Right cardiac atrium (tissue), 5 donors: Measurements from ENCODE around the gene GDF9. TPM values are rescaled to one million over a fixed set of nuclear protein-coding genes. Genes with fewer than 3 reads are reported as not detected.

ENCODE experiments used
- ATAC-seq, 2 donors: fragments of 200-7000 bp; cut with Tn5 transposase; one replicate each; pipeline versions ENCODE4 v1.8.0 to v1.9.1; 2020; ENCODE audit warnings: moderate library complexity in 2 of 2, mild to moderate bottlenecking in 1 of 2
- DNase-seq, 3 donors: peaks; one replicate each; pipeline ENCODE4 v3.0.0-alpha.2; 2020
- H3K27ac ChIP-seq: one replicate; pipeline ENCODE4 v1.5.1; 2013; ENCODE audit warnings: mild to moderate bottlenecking, low read length, control low read depth, moderate library complexity
- H3K27me3 ChIP-seq: one replicate; pipeline ENCODE4 v1.6.1; 2013; ENCODE audit not compliant: control insufficient read depth, insufficient read depth
- H3K4me1 ChIP-seq: one replicate; pipeline ENCODE4 v1.6.1; 2013; ENCODE audit warnings: low read length; ENCODE audit not compliant: control insufficient read depth, insufficient read depth
- H3K4me3 ChIP-seq: one replicate; pipeline ENCODE4 v1.5.1; 2013; ENCODE audit warnings: low read length, control low read depth
- H3K9me3 ChIP-seq: one replicate; pipeline ENCODE4 v1.6.1; 2013; ENCODE audit warnings: low read length; ENCODE audit not compliant: control insufficient read depth
- WGBS: extraction: QIAGEN DNeasy Blood & Tissue Kit; methylation state at CpG from one replicate; pipeline ENCODE4 v1.1.7; 2013; 5-methylcytosine and 5-hydroxymethylcytosine counted together
- intact Hi-C, 4 donors: fragments of 100-400 bp; cut with DNase I; formaldehyde crosslinking; loops; one replicate each; pipeline versions ENCODE4 v1.11.0 to v1.14.0; 2022 to 2023
- polyA plus RNA-seq: library from polyadenylated mRNA; stranded (reverse); fragments of 200-250 nt; gene quantifications from one replicate; pipeline ENCODE4 v1.2.3, GENCODE V29; 2013
- total RNA-seq, 4 donors: library from RNA; stranded (reverse); fragmentation: NEBNext Ultra II Directional; extraction: Animal tissue kit (Norgen Biotek cat#: 25700); gene quantifications; one replicate each; pipeline ENCODE4 v1.2.1, GENCODE V29; 2021
- donor health status: healthy with polysubstance abuse.
- donor health status: DM: no; HTN: yes; CAD: no.
- donor health status: DM: no; HTN: no; CAD: no.
- donor health status: DM: no; HTN: yes; CAD: no; lungs with severe emphysema.
- donor health status: DM: yes; HTN: yes; CAD: no.

GDF9 gene
- total and polyA plus RNA-seq, 5 donors, result 0.09 to 0.54 (median 0.16) TPM; not detected in 1

- no peak overlapping the region for H3K4me3 ChIP-seq
- no peak for ATAC-seq
- WGBS, result 98% methylated on average over 1 of the region's 1 CpG
- no peaks in the 10 kb centered on the region for H3K27me3 ChIP-seq
- H3K9me3 ChIP-seq, result no peaks in the 10 kb centered on the region
- intact Hi-C loops, result no loop called here
- H3K27ac ChIP-seq, result no peak overlapping the region
- DNase-seq, result no peak
- H3K4me1 ChIP-seq, result no peaks in the 10 kb centered on the region
These were observed 29.4 kb downstream of the GDF9 start for GRCh38 chr5:132836852-132837251.

DNA sequence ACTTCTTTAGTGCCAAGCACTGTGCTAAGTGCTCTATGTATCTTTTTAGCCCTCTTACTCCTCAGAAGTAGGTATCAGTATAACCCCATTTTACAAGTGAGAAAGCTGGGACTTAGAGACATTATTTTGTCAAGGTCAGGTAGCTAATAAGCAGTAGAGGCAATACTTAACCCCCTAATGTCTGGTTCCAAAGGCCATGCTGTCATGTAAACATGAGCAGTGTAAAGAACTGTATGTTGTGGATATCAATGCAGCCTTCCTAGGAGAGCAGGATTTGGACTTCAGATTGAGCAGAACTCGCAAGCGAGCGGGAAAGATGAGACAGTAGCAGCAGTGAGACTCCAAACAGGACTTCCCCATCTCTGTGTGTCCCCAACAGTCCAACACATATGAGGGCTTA is 32.2 kb downstream of the GDF9 start:
- Histone ChIP-seq H3K27me3 (no peaks in the 10 kb centered on the region), H3K4me3 (no peak overlapping the region), H3K4me1 (no peaks in the 10 kb centered on the region), H3K27ac (no peak overlapping the region), H3K9me3 (no peaks in the 10 kb centered on the region)
- intact Hi-C loops, result loop anchor here in 1 of 4 donors (5.0 kb wide), 1 partner anchor 48 kb away; no protein-coding TSS in a partner anchor
- DNase-seq, result no peak
- WGBS, result 95% methylated on average over 3 of the region's 3 CpGs
- no peak for ATAC-seq

DNA sequence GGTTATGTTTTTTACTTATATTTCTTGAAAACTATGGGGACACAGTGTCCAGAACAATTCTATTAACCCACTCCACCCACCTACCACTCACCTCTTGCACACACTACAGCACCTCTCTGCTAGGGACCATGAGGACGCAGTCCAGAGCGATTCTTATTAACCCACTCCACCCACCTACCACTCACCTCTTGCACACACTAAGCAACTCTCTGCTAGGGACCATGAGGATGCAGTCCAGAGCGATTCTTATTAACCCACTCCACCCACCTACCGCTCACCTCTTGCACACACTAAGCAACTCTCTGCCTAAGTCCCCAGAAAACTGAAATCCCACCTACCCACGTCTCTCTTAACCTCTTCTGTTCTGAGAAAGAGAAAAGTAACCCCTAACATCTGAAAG is 33.7 kb downstream of the GDF9 start:
- intact Hi-C loops, result loop anchor here in 1 of 4 donors (5.0 kb wide), 1 partner anchor 50 kb away; no protein-coding TSS in a partner anchor
- WGBS, result 88% methylated on average over 5 of the region's 5 CpGs
- ATAC-seq (no peak), DNase-seq (no peak)
- Histone ChIP-seq H3K4me3 (no peak overlapping the region), H3K27ac (no peak overlapping the region), H3K9me3 (no peaks in the 10 kb centered on the region), H3K4me1 (no peaks in the 10 kb centered on the region), H3K27me3 (no peaks in the 10 kb centered on the region)

- 82% methylated on average over 15 of the region's 15 CpGs for WGBS
- H3K4me1 ChIP-seq, result no peaks in the 10 kb centered on the region
- H3K27me3 ChIP-seq, result no peaks in the 10 kb centered on the region
- intact Hi-C loops, result loop anchor here in 1 of 4 donors (5.0 kb wide), 1 partner anchor 51 kb away; no protein-coding TSS in a partner anchor
- ATAC-seq (no peak), DNase-seq (no peak)
- H3K27ac ChIP-seq, result no peak overlapping the region
- H3K4me3 ChIP-seq, result peak overlapping the region; percentile 49
- no peaks in the 10 kb centered on the region for H3K9me3 ChIP-seq
These were observed 35.0 kb downstream of the GDF9 start for GRCh38 chr5:132831095-132831860.

DNA sequence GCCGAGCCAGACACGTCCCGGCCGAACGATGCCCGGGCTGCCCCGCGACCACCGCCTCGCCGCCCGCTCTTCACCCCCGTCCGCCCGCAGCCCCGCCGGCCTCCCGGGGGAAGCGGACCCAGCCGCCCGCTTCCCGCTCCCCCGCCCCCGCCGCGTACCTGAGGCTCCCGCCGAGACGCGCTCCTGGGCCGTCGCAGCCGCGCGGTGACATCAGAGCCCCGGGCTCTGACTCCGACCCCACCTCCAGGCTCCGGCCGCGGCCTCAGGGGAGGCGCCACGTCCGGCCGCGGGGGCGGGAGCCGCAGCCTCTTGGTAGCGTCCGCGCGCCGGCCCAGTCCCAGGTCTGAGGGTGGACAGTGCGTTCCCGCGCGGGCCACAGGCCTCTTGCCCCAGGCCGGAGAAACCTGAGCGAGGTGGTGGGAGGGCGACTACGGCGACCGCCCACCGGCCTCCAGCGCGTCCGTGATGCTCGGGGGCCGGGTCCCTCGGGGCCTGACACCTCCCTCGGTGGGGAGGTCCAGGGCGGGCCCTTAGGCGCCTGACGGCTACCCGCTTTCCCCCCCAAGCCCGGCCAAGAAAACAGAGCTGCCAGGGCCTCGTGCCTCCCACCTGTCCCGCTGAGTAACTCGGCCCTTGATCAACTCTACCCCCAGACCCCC is 35.7 kb downstream of the GDF9 start, which contains the start of gene SHROOM1:
TSS of gene SHROOM1 (minus strand) at position 212 of the 659 bp plus-strand sequence. CDS start 4,507 bp downstream, outside the sequence.
- Histone ChIP-seq H3K9me3 (no peaks in the 10 kb centered on the region), H3K4me1 (no peaks in the 10 kb centered on the region), H3K27ac (peak within 1 kb of the TSS; percentile 5), H3K4me3 (peak within 1 kb of the TSS; percentile 49), H3K27me3 (no peaks in the 10 kb centered on the region)
- DNase-seq (peak; percentile 74 to 88 (median 85)), ATAC-seq (peak; percentile 78 to 81)
- 6% methylated on average over 78 of the region's 78 CpGs for WGBS
- intact Hi-C loops, result loop anchor here in 1 of 4 donors (5.0 kb wide), 1 partner anchor 52 kb away; no protein-coding TSS in a partner anchor

DNA sequence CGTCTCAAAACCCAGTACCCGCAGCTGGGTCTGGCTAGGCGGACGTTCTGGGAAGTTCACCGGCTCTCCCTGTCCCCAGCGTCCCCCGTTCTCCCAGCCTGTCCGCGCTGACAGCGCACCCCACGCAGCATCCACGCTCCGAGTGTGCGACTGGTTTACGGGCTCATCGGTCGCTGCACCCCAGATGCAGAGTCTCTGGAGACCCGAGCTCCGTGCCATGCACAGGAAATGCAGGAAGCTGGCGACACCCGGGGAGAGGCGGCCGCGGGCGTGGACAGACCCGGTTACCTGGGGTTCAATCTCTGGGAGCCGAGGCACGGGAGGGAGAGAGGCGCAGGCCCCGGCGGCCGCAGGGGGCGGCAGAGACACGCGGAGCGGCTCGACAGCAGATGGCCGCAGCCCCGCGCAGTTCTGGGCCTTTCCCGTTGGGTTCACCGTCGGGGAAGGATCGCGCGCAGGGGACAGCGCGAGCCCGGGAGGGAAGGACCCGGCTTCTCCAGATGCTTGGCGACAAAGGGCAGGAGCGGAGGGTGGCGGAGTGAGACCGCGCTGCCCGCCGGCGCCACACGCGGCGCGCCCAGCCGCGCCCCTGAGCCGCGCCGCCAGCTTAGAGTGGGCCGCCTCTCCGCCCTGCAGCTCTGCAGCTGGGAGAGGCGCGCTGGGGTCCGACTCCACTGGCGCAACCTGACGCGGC is 36.4 kb downstream of the GDF9 start:
- intact Hi-C loops, result loop anchor here in 2 of 4 donors (5.0 to 10.0 kb wide), 3 partner anchors 52 to 445 kb away; no protein-coding TSS in a partner anchor
- H3K9me3 ChIP-seq, result no peaks in the 10 kb centered on the region
- 3% methylated on average over 75 of the region's 75 CpGs for WGBS
- H3K27ac ChIP-seq, result peak overlapping the region; percentile 5
- H3K4me3 ChIP-seq, result peak overlapping the region; percentile 49
- ATAC-seq, result peak; percentile 89 to 90
- H3K27me3 ChIP-seq, result no peaks in the 10 kb centered on the region
- no peaks in the 10 kb centered on the region for H3K4me1 ChIP-seq
- peak; percentile 81 to 92 (median 91) for DNase-seq

- ATAC-seq, result no peak
- intact Hi-C loops, result loop anchor here in 2 of 4 donors (10.0 kb wide), 2 partner anchors 304 to 444 kb away; no protein-coding TSS in a partner anchor
These were observed 37.3 kb downstream of the GDF9 start for GRCh38 chr5:132828846-132829494.

DNA sequence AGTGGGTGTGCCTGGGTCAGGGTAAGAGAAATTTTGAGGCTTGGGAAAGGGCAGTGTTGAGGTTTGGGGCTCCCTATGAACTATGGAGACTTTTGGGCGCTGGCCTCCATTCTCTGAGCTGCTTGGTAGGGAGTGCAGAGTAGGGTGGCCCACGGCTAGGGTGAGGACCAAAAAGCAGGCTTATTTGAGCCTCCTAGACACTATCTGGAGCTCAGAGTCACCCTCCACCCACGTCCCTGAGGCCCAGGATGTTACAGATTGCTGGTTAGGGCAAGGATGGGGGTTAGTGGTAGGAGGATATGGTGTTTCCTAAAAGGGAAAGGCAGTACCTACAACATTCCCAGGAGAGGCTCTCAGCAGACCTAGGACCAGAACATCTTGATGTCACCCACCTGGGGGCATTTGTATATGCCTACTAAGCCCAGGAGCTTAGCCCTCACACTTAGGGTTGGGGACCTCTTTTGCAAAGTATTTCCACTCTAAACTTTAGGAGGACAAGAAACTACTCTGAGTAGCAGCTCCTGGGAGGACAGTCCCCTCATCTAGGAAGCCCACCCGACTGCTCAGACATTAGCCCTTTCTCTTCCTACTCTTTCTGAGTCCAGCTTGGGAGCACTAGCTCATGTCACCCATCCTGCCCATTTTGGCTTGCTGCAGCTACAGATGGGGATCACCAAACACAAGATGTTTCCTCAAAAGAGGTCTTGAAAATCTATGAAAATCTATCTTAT is 38.2 kb downstream of the GDF9 start:
- H3K9me3 ChIP-seq, result no peaks in the 10 kb centered on the region
- no peak overlapping the region for H3K4me3 ChIP-seq
- no peak for ATAC-seq
- no peaks in the 10 kb centered on the region for H3K27me3 ChIP-seq
- DNase-seq, result no peak
- 96% methylated on average over 4 of the region's 4 CpGs for WGBS
- intact Hi-C loops, result loop anchor here in 2 of 4 donors (10.0 kb wide), 2 partner anchors 303 to 443 kb away; no protein-coding TSS in a partner anchor
- no peaks in the 10 kb centered on the region for H3K4me1 ChIP-seq
- H3K27ac ChIP-seq, result no peak overlapping the region

More at GRCh38 chr5:132828846-132829494, 37.3 kb downstream of the GDF9 start:
- no peak overlapping the region for H3K4me3 ChIP-seq
- H3K4me1 ChIP-seq, result no peaks in the 10 kb centered on the region
- no peak overlapping the region for H3K27ac ChIP-seq
- 72% methylated on average over 4 of the region's 4 CpGs for WGBS
- no peak for DNase-seq
- H3K9me3 ChIP-seq, result no peaks in the 10 kb centered on the region
- no peaks in the 10 kb centered on the region for H3K27me3 ChIP-seq

- Histone ChIP-seq H3K9me3 (no peaks in the 10 kb centered on the region), H3K27ac (no peak overlapping the region), H3K4me1 (no peaks in the 10 kb centered on the region), H3K27me3 (no peaks in the 10 kb centered on the region), H3K4me3 (no peak overlapping the region)
- no peak for DNase-seq
- intact Hi-C loops, result loop anchor here in 2 of 4 donors (10.0 kb wide), 2 partner anchors 302 to 442 kb away; no protein-coding TSS in a partner anchor
- ATAC-seq, result no peak
- 72% methylated on average over 6 of the region's 6 CpGs for WGBS
These were observed 39.7 kb downstream of the GDF9 start for GRCh38 chr5:132826424-132827082.
